GM08714 (cell line): ENCODE data around the gene PPP4R3A.
"Not testable (repeated sequence)": the region's sequence is repeated elsewhere in the genome, so short reads cannot be mapped to it uniquely, and the experiment has no call there.

ENCODE experiments used
- H3K4me3 ChIP-seq: fragments of 200-500 bp; sonication (Bioruptor generic); 2 replicates; pipeline ENCODE4 v1.5.1; 2014; ENCODE audit warnings: mild to moderate bottlenecking, low read length, inconsistent platforms
- ZNF274 ChIP-seq: IDR thresholded peaks from 2 replicates; pipeline ENCODE4 v1.6.1; 2012; ENCODE audit warnings: mild to moderate bottlenecking, low read depth, low read length

Gene PPP4R3A

DNA sequence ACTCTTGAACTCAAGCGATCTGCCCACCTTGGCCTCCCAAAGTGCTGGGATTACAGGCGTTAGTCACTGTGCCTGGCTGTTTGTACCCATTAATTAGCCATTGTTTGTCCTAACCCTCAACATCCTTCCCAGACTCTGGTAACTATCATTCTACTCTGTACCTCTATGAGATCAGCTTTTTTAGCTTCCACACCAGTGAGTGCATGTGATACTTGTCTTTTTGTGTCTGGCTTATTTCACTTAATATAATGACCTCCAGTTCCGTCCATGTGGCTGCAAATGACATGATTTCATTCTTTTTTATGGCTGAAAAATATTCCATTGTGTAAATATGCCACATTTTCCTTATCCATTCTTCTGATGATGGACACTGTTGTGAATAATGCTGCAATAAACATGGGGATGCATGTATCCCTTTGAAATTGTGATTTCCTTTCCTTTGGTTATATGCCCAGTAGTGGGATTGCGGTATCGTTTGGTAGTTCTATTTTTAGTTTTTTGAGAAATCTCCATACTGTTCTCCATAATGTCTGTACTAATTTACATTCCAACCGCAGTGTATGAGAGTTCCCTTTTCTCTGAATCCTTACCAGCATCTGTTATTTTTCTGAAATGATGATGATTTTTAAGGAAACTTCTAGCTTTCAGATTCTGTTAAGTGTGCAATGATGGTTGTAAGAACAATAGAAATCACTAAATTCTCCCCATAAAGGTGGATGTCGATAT lies 6.7 kb upstream of the PPP4R3A start:
- no peak overlapping the region for H3K4me3 ChIP-seq
- no peak for TF ChIP-seq ZNF274

DNA sequence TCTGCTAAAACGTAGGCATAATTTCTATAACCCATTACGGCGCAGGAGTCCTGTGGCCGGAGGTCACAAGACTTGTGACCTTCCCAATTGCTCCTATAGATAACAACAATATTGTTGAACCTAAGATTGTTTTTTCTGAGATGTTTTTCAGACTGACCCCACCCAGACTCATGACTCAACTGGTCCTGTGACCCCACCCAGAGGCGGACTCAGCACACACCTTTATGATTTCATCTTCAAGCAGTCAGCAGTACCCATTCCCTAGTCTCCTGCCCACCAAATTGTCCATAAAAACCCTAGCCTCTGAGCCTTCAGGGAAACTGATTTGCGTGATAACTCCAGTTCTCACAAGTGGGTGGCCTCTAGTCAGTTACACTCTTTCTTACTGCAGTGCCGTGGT lies 5.9 kb upstream of the PPP4R3A start:
- H3K4me3 ChIP-seq: no peak overlapping the region
- no peak for TF ChIP-seq ZNF274

DNA sequence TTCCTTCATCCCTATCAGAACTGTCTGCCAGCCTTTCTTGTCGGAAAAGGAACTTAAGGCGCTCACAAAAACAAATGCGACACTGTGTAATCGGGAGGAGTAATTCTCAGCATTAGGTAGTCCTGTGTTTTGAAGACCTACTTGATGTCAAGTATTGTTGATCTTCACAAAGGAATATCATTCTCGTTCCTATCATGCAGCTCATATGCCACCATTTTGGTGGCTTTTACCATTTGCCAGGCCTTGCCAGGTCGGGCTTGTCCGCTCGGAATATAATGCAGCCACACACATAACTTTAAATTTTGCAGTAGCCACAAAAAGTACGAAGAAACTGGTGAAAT lies 903 bp upstream of the PPP4R3A start:
- TF ChIP-seq ZNF274: no peak
- peak overlapping the region; percentile 97 for H3K4me3 ChIP-seq

DNA sequence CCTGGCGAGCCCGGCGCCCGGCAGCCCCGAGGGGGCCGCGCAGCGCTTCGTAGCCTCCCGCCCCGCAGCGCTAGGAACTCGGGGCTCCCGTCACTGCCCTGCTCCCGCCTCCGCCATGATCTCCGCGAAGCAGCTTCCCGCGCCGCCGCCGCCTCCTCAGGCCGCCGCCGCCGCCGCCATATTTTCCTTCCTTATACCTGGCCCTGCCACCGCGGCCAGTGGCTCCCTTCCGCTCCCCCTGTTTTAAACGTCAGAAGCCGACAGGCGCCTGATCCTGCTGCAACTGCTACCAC lies 286 bp downstream of the PPP4R3A start:
- no peak for TF ChIP-seq ZNF274
- peak overlapping the region; percentile 97 for H3K4me3 ChIP-seq

DNA sequence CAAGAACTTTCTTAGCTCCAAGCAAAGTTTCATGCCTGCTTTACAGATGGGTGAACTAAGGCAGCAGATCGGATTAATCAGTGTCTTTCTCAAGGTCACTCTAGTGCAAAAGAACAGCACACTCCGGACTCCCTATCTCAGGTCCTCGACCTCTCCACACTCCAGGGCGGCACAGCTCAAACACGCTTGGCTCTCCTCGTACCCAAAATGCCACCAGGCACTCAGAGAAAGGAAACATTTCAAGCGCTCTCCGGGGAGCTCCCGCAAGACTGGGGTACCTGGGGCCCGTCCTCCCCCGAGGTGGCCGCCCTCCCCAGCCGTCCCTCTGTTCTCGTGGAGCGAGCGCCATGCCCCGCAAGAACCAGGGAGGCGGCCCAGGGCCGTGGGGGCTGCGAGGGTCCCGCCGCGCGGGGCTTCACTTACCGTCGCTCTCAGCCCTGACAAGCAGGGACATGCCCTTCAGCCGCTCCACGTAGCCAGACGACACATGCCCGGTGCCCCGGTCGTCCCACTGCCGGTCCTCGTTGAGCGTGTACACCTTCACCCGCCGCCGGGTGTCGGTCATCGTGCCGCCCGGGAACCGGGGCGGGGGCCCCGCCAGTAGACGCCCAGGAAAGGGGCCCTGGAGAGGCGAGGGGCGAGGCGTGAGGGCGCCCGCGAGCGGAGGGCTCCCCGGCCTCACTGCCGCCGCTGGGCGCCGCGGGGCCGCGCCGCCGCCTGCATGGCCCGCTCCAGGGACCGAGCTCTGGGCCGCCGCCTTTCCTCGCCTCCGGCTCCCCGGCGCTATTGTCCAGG lies 830 bp downstream of the PPP4R3A start:
- peak overlapping the region; percentile 97 for H3K4me3 ChIP-seq
- TF ChIP-seq ZNF274: no peak

DNA sequence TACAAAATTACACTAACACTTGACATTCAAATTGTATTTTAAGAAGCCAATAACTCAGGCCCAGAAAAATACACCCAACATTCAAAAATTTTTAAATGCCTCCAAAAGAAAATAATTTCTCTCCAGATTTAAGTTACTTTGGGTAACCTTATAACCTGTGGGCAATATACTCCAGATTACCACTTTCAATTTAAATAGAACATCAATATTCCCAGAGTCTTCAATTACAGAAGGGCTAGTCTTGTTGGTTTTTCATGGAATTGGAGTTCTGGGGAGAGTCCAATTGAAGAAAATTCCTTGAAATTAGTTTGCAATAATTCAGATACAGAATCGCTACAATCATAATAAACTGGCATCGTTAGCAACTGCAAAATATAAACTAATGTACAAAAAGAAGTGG lies 2.0 kb downstream of the PPP4R3A start:
- H3K4me3 ChIP-seq: peak overlapping the region; percentile 97; the same call in 1 of the 2 replicates
- no peak for TF ChIP-seq ZNF274

DNA sequence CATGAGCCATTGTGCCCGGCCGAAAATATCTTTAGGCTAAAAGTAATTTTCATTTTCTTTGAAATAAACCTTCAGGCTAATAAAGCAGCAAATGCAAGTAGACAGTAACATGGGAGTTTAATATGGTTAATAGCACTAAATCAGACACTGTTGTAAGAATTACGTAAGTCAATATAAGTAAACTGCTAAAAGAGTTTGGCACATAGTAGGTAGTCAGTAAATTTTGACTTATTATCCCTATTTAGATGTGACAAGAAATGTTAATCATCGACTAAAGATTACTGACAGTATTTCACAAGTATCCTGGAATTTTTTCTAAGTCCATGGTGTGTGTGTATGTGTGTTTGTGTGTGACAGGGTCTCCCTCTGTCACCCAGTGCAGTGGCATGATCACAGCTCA lies 3.9 kb downstream of the PPP4R3A start:
- H3K4me3 ChIP-seq: no peak overlapping the region
- no peak for TF ChIP-seq ZNF274

DNA sequence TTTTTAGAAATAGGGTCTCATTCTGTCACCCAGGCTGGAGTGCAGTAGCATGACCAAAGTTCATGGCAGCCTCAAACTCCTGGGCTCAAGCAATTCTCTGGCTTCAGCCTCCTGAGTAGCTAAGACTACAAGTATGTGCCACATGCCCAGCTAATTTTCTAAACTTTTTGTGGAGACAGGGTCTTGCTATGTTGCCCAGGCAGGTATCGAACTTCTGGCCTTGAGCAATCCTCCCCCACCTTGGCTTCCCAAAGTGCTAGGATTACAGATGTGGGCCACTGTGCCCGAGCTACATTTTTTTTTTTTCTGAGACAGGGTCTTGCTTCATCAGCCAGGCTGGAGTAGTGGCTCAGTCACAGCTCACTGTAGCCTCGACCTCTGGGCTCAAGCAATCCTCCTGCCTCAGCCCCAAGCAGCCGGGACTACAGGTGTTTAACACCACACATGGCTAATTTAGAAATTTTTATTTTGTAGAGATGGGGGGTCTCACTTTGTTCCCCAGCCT lies 7.1 kb downstream of the PPP4R3A start:
- TF ChIP-seq ZNF274: no peak
- H3K4me3 ChIP-seq: no peak overlapping the region

DNA sequence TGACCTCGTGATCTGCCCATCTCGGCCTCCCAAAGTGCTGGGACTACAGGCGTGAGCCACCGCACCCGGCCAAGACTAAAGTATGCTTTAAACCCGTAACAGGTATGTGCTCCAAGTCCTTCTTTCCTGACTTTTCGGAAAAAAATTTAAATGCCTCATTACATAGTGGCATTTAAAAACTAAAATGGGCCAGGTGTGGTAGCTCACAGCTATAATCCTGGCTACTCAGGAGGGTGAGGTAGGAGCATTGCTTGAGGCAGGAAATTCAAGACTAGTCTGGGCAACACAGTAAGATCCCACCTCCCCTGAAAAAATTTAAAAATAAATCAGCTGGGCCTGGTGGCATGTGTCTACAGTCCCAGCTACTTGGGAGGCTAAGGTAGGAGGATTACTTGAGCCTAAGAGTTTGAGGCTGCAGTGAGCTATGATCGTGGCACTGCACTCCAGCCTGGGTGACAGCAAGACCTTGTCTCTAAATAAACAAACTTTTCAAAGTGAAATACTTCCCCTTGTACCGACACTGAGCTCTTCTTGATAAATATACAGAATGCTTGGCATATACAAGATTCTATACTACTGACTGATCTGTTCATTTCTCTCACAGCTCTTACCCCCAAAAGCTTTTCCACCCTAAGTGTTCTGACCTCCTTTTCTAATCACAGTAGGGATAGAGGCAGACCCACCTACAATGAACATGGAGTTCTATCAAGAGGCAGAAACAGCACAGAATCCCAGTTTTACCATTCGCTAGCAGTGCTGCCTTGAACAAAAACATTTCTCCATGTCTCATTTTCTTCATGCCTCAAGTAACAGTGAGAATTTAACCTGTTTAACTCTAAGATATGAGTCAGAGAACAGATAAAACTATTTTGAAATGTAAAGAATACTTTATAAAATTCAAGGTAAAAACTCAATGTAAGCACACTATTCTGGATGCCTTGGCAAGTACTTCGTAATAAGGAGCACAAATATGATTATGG lies 7.9 kb downstream of the PPP4R3A start:
- no peak for TF ChIP-seq ZNF274
- H3K4me3 ChIP-seq: no peak overlapping the region

DNA sequence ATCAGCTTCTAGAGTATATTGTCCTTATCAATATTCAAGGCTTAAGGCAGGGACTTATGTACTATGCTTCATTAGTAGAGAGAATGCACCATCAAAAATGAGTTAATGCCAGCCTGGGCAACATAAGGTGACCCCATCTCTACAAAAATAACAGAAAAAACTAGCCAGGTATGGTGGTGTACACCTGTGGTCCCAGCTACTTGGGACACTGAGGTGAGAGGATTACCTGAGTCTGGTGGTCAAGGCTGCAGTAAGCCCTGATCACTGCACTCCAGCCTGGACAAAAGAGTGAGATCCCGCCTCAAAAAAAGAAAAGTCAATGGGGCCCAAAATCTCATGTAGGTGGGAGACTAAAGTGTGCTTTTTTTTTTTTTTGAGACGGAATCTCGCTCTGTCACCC lies 8.8 kb downstream of the PPP4R3A start:
- no peak for TF ChIP-seq ZNF274
- H3K4me3 ChIP-seq: no peak overlapping the region

DNA sequence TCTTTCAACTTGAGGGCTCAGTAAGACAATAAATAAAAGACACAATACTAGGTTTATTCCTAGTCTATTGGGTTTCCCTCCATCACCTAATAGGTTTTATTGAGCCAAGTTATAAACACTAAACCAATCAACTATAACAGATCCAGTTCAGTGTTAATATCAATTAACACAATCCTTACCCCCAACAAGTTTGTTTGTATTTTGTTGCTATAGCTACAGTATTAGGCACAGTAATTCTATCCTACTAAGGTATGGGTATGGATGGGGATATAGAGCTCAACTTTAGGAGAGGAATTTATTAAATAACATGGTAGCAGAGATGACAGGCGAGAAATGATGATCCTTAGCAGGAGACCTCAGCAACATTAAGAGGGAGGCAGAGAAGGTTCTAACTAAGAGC lies 13.3 kb downstream of the PPP4R3A start:
- H3K4me3 ChIP-seq: no peak overlapping the region
- TF ChIP-seq ZNF274: no peak

DNA sequence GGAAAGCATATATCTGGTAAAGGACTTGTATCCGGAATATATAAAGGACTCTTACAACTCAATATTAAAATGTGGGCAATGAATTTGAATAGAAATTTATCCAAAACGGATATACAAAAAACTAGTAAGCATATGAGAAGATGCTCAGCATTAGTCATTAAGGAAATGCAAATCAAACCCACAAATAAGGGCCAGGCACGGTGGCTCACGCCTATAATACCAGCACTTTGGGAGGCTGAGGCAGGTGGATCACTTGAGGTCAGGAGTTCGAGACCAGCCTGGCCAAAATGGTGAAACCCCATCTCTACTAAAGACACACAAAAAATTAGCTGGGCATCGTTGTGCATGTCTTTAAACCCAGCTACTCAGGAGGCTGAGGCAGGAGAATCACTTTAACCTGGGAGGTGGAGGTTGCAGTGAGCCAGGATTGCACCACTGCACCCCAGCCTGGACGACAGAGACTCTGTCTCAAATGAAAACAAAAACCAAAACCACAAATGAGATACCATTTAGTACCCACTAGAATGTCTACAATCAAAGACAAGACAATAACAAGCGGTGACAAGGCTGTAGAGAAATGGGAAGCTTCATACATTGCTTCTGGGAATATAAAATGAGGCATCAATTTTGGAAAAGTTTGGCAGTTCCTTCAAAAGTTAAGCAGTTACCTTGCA lies 15.6 kb downstream of the PPP4R3A start:
- not testable (repeated sequence) for H3K4me3 ChIP-seq

DNA sequence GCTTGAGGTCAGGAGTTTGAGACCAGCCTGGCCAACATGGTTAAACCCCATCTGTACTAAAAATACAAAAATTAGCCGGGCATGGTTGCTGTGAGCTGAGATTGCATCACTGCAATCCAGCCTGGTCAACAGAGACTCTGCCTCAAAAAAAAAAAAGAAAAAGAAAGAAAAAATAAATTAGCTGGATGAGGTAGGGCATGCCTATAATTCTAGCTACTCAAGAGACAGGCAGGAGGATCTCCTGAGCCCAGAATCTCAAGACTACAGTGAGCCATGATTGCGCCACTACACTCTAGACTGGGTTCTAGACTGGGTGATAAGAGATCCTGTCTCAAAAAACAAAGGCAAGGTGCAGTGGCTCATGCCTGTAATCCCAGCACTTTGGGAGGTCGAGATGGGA lies 16.9 kb downstream of the PPP4R3A start:
- TF ChIP-seq ZNF274: no peak
- no peak overlapping the region for H3K4me3 ChIP-seq

DNA sequence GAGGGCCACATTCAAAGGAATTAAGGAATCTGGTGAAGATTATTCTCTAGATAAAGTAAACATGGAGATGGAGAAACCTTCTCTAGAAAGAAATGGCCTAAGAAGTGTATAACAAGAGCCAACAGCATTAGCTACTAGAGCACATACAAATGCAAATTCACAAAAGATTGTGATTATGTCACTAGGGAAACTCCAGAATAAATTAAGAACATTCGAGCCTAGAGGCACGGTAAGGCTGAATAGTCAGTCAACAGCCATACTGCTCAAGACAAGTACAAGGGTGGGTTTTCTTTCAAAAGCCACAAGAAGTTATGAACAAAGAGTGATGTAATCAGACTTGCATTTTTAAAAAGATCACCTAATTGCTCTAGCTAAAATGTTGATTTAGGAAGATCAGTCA lies 25.4 kb downstream of the PPP4R3A start:
- no peak for TF ChIP-seq ZNF274
- no peak overlapping the region for H3K4me3 ChIP-seq
